HG03342 (cell line): ENCODE results near the gene CCR6.

Source experiments
- ATAC-seq: cut with Tn5 transposase; IDR thresholded peaks from one replicate; pipeline ENCODE4 v1.9.1; 2021; ENCODE audit warnings: mild to moderate bottlenecking, moderate library complexity; ENCODE audit not compliant: unreplicated experiment

Gene CCR6

GRCh38 chr6:167140589-167141474, 17.9 kb downstream of the CCR6 start:
- no peak for ATAC-seq

- peak; percentile 86 for ATAC-seq
Observed at GRCh38 chr6:167141667-167142432, 19.0 kb downstream of the CCR6 start.

GRCh38 chr6:167142433-167142761, 19.5 kb downstream of the CCR6 start:
- no peak for ATAC-seq

- ATAC-seq = no peak
Observed at GRCh38 chr6:167143041-167143440, 20.1 kb downstream of the CCR6 start.

GRCh38 chr6:167145461-167145860, 22.6 kb downstream of the CCR6 start:
- ATAC-seq = no peak

GRCh38 chr6:167146135-167146534, 23.2 kb downstream of the CCR6 start:
- ATAC-seq = no peak

- ATAC-seq = no peak
Observed at GRCh38 chr6:167146977-167147376, 24.1 kb downstream of the CCR6 start.

GRCh38 chr6:167148021-167148420, 25.1 kb downstream of the CCR6 start:
- no peak for ATAC-seq

- no peak for ATAC-seq
Observed at GRCh38 chr6:167148997-167149396, 26.1 kb downstream of the CCR6 start.

- peak; percentile 56 for ATAC-seq
Observed at GRCh38 chr6:167150941-167151549, 28.1 kb downstream of the CCR6 start.

GRCh38 chr6:167151648-167152047, 28.8 kb downstream of the CCR6 start:
- ATAC-seq = no peak

- peak; percentile 41 for ATAC-seq
Observed at GRCh38 chr6:167152862-167153261, 30.0 kb downstream of the CCR6 start.

- peak; percentile 58 for ATAC-seq
Observed at GRCh38 chr6:167153521-167153959, 30.6 kb downstream of the CCR6 start.

- ATAC-seq = no peak
Observed at GRCh38 chr6:167154291-167154690, 31.4 kb downstream of the CCR6 start.

- no peak for ATAC-seq
Observed at GRCh38 chr6:167154895-167155294, 32.0 kb downstream of the CCR6 start.

- ATAC-seq = no peak
Observed at GRCh38 chr6:167157414-167157813, 34.5 kb downstream of the CCR6 start.

- no peak for ATAC-seq
Observed at GRCh38 chr6:167157863-167158262, 35.0 kb downstream of the CCR6 start, which contains the start of gene GPR31. GPR31 (minus strand) TSS chr6:167157980; CDS start chr6:167157831, 149 bp downstream.

GRCh38 chr6:167161851-167162467, 39.1 kb downstream of the CCR6 start:
- no peak for ATAC-seq

GRCh38 chr6:167162591-167162990, 39.7 kb downstream of the CCR6 start:
- ATAC-seq = no peak

- ATAC-seq = no peak
Observed at GRCh38 chr6:167163476-167164011, 40.6 kb downstream of the CCR6 start.

- ATAC-seq = no peak
Observed at GRCh38 chr6:167164261-167164660, 41.4 kb downstream of the CCR6 start.
